ENCODE results near the gene RALGAPB. TPM values are rescaled to one million over a fixed set of nuclear protein-coding genes. Genes with fewer than 3 reads are reported as not detected.
"Not testable (repeated sequence)": the region's sequence is repeated elsewhere in the genome, so short reads cannot be mapped to it uniquely, and the experiment has no call there.

Gene RALGAPB
- total RNA-seq, 1 donor from 2014 or later, result 38.5 TPM

- DNase-seq, result no peak
These were observed 112.9 kb downstream of the RALGAPB start for GRCh38 chr20:38585404-38586180.

GRCh38 chr20:38586181-38586525 lies 113.5 kb downstream of the RALGAPB start:
- no peak for DNase-seq

- DNase-seq, result no peak
These were observed 115.7 kb downstream of the RALGAPB start for GRCh38 chr20:38588303-38588702.

GRCh38 chr20:38589351-38589750 lies 116.7 kb downstream of the RALGAPB start:
- DNase-seq, result no peak

GRCh38 chr20:38589967-38590675 lies 117.5 kb downstream of the RALGAPB start:
- no peak for DNase-seq

GRCh38 chr20:38590676-38591473 lies 118.2 kb downstream of the RALGAPB start:
- DNase-seq, result no peak

GRCh38 chr20:38591474-38592410 lies 119.1 kb downstream of the RALGAPB start:
- no peak for DNase-seq

- not testable (repeated sequence) for DNase-seq
These were observed 119.8 kb downstream of the RALGAPB start for GRCh38 chr20:38592411-38592790.

- not testable (repeated sequence) for DNase-seq
These were observed 121.6 kb downstream of the RALGAPB start for GRCh38 chr20:38594281-38594680.

GRCh38 chr20:38595886-38596285 lies 123.2 kb downstream of the RALGAPB start:
- not testable (repeated sequence) for DNase-seq

GRCh38 chr20:38599410-38599882 lies 126.8 kb downstream of the RALGAPB start:
- DNase-seq, result no peak

GRCh38 chr20:38600057-38600456 lies 127.4 kb downstream of the RALGAPB start:
- no peak for DNase-seq

GRCh38 chr20:38601216-38602184 lies 128.9 kb downstream of the RALGAPB start, which contains the start of gene ARHGAP40:
Gene ARHGAP40 (plus strand): TSS chr20:38601809.
- no peak for DNase-seq

GRCh38 chr20:38602185-38602581 lies 129.5 kb downstream of the RALGAPB start:
- DNase-seq, result no peak

GRCh38 chr20:38603286-38603685 lies 130.6 kb downstream of the RALGAPB start:
- no peak for DNase-seq

GRCh38 chr20:38604873-38605303 lies 132.2 kb downstream of the RALGAPB start:
- DNase-seq, result no peak

GRCh38 chr20:38607351-38607750 lies 134.7 kb downstream of the RALGAPB start:
- DNase-seq, result no peak

GRCh38 chr20:38608188-38608587 lies 135.5 kb downstream of the RALGAPB start:
- DNase-seq, result no peak

- no peak for DNase-seq
These were observed 137.2 kb downstream of the RALGAPB start for GRCh38 chr20:38609815-38610214.

- DNase-seq, result no peak
These were observed 137.9 kb downstream of the RALGAPB start for GRCh38 chr20:38610521-38610920.

Data from tongue (tissue), 2 donors.